H1 (cell line): Measurements from ENCODE around the gene MACROD1. TPM values are rescaled to one million over a fixed set of nuclear protein-coding genes. Genes with fewer than 3 reads are reported as not detected.
A peak's percentile ranks its signal among the peaks of the same experiment; 100 is the strongest.

ENCODE experiments used
- CTCF ChIA-PET: fragments of 300-600 bp; sonication (Branson Sonifier 250); formaldehyde crosslinking; loops from one replicate; lab custom pipeline; 2021; ENCODE audit not compliant: partially characterized antibody; lab: Charles Lee
- POLR2A ChIA-PET: fragments of 300-600 bp; sonication (Branson Sonifier 250); formaldehyde crosslinking; loops from one replicate; lab custom pipeline; 2021; ENCODE audit warnings: inconsistent platforms; ENCODE audit not compliant: partially characterized antibody; lab: Charles Lee
- DNase-seq, 2 experiments: peaks; one replicate each; pipeline versions ENCODE4 v3.0.0 to v3.0.0-alpha.2; 2010 to 2022; ENCODE audit warnings: low spot score in 2 of 2, low read depth in 1 of 2, mixed read lengths in 1 of 2
- FAIRE-seq: peaks from 2 replicates; lab custom pipeline; 2011; peaks lifted over from hg19 to GRCh38; lab: Jason Lieb, UNC
- H2AFZ ChIP-seq: 2 replicates; pipeline ENCODE4 v1.8.1; 2012; ENCODE audit warnings: low read length, inconsistent platforms
- H2AK5ac ChIP-seq: 2 replicates; pipeline ENCODE4 v1.6.1; 2013; ENCODE audit warnings: low read depth, low read length
- H2BK120ac ChIP-seq: replicated peaks from 2 replicates; pipeline ENCODE3; 2013; ENCODE audit warnings: low read depth, low read length, inconsistent platforms
- H2BK12ac ChIP-seq: 2 replicates; pipeline ENCODE4 v1.6.1; 2013; ENCODE audit warnings: low read depth, low read length
- H2BK15ac ChIP-seq: 2 replicates; pipeline ENCODE4 v1.6.1; 2013; ENCODE audit warnings: low read length
- H2BK20ac ChIP-seq: 2 replicates; pipeline ENCODE4 v1.6.1; 2013; ENCODE audit warnings: low read length
- H2BK5ac ChIP-seq: 2 replicates; pipeline ENCODE4 v1.6.1; 2013; ENCODE audit warnings: low read depth, low read length
- H3K14ac ChIP-seq: 2 replicates; pipeline ENCODE4 v1.6.1; 2013; ENCODE audit warnings: inconsistent platforms; ENCODE audit not compliant: insufficient read length
- H3K18ac ChIP-seq: 2 replicates; pipeline ENCODE4 v1.6.1; 2013; ENCODE audit warnings: low read length; ENCODE audit errors: extremely low read depth
- H3K23ac ChIP-seq: 2 replicates; pipeline ENCODE4 v1.6.1; 2013; ENCODE audit warnings: inconsistent platforms; ENCODE audit not compliant: insufficient read length
- H3K23me2 ChIP-seq: 2 replicates; pipeline ENCODE4 v1.6.1; 2013; ENCODE audit warnings: low read depth, low read length
- H3K27ac ChIP-seq: 2 replicates; pipeline ENCODE4 v1.6.1; 2011; ENCODE audit warnings: low read depth, low read length, inconsistent platforms
- H3K27me3 ChIP-seq, 4 experiments: replicated peaks in 1 of 4; 1 replicate in 1 of 4; 2 replicates in 3 of 4; pipeline versions ENCODE4 v1.6.1 to v1.8.1; 2011 to 2013; ENCODE audit warnings: low read length in 3 of 4, mild to moderate bottlenecking in 3 of 4, inconsistent platforms in 2 of 4, mixed read lengths in 2 of 4, moderate library complexity in 1 of 4; ENCODE audit not compliant: control insufficient read depth in 3 of 4, insufficient read depth in 3 of 4; ENCODE audit errors: extremely low read depth in 1 of 4
- H3K36me3 ChIP-seq, 4 experiments: 2 replicates each; pipeline versions ENCODE4 v1.6.1 to v1.8.1; 2011 to 2013; ENCODE audit warnings: mild to moderate bottlenecking in 4 of 4, low read length in 3 of 4, moderate library complexity in 2 of 4, control low read depth in 1 of 4, inconsistent platforms in 1 of 4; ENCODE audit not compliant: insufficient read depth in 4 of 4, control insufficient read depth in 2 of 4
- H3K4ac ChIP-seq: replicated peaks from 2 replicates; pipeline ENCODE3; 2013; ENCODE audit warnings: low read length, low read depth, mixed read lengths, inconsistent platforms; ENCODE audit not compliant: insufficient read length
- H3K4me1 ChIP-seq, 4 experiments: replicated peaks in 1 of 4; 1 replicate in 1 of 4; 2 replicates in 3 of 4; pipeline versions ENCODE4 v1.6.1 to v1.8.1; 2011 to 2013; ENCODE audit warnings: low read length in 3 of 4, inconsistent platforms in 2 of 4, mixed read lengths in 1 of 4; ENCODE audit not compliant: insufficient read depth in 4 of 4, control insufficient read depth in 3 of 4
- H3K4me2 ChIP-seq, 2 experiments: 2 replicates each; pipeline versions ENCODE4 v1.6.1 to v1.8.1; 2011 to 2013; ENCODE audit warnings: low read depth in 2 of 2, low read length in 2 of 2, control low read depth in 1 of 2, inconsistent platforms in 1 of 2, mild to moderate bottlenecking in 1 of 2; ENCODE audit not compliant: insufficient read depth in 1 of 2
- H3K4me3 ChIP-seq, 4 experiments: fragments of 200-600, 300-600 bp in 1 of 4; sonication (generic), shearing (Covaris generic), sonication (Bioruptor Twin) in 1 of 4; 2 replicates each; pipeline versions ENCODE4 v1.5.1 to v1.8.1; 2011 to 2016; ENCODE audit warnings: low read length in 4 of 4, low read depth in 3 of 4, control low read depth in 2 of 4, inconsistent platforms in 2 of 4, mild to moderate bottlenecking in 2 of 4, mixed read lengths in 1 of 4, moderate library complexity in 1 of 4; ENCODE audit not compliant: insufficient read depth in 2 of 4; ENCODE audit errors: extremely low read depth in 1 of 4
- H3K56ac ChIP-seq: replicated peaks from 2 replicates; pipeline ENCODE3; 2013; ENCODE audit warnings: low read depth, mild to moderate bottlenecking, mixed read lengths, low read length, inconsistent platforms; ENCODE audit not compliant: insufficient read length
- H3K79me1 ChIP-seq: 2 replicates; pipeline ENCODE4 v1.6.1; 2013; ENCODE audit warnings: low read depth, low read length, control low read depth
- H3K79me2 ChIP-seq, 2 experiments: 2 replicates each; pipeline versions ENCODE4 v1.6.1 to v1.8.1; 2012 to 2013; ENCODE audit warnings: low read length in 2 of 2, mild to moderate bottlenecking in 2 of 2, inconsistent platforms in 1 of 2; ENCODE audit not compliant: insufficient read depth in 2 of 2, control insufficient read depth in 1 of 2
- H3K9ac ChIP-seq, 4 experiments: replicated peaks in 1 of 4; 1 replicate in 1 of 4; 2 replicates in 3 of 4; pipeline versions ENCODE4 v1.6.1 to v1.8.1; 2011 to 2013; ENCODE audit warnings: low read depth in 3 of 4, low read length in 3 of 4, control low read depth in 2 of 4, mild to moderate bottlenecking in 2 of 4, moderate library complexity in 2 of 4, inconsistent platforms in 1 of 4; ENCODE audit errors: extremely low read depth in 1 of 4
- H3K9me3 ChIP-seq, 2 experiments: 2 replicates each; pipeline versions ENCODE4 v1.6.1 to v1.8.1; 2012 to 2013; ENCODE audit warnings: mild to moderate bottlenecking in 2 of 2, moderate library complexity in 2 of 2, control low read depth in 1 of 2, inconsistent platforms in 1 of 2, low read depth in 1 of 2, low read length in 1 of 2, mixed read lengths in 1 of 2; ENCODE audit not compliant: insufficient read depth in 2 of 2
- H4K20me1 ChIP-seq, 2 experiments: replicated peaks in 1 of 2; 2 replicates each; pipeline versions ENCODE3 to v1.8.1; 2011 to 2013; ENCODE audit warnings: inconsistent platforms in 2 of 2, low read length in 2 of 2, mild to moderate bottlenecking in 1 of 2; ENCODE audit not compliant: insufficient read depth in 2 of 2, control insufficient read depth in 1 of 2
- H4K5ac ChIP-seq: 2 replicates; pipeline ENCODE4 v1.6.1; 2013; ENCODE audit warnings: low read length, low read depth, mixed read lengths, inconsistent platforms; ENCODE audit not compliant: insufficient read length
- H4K8ac ChIP-seq: 2 replicates; pipeline ENCODE4 v1.8.0; 2013; ENCODE audit warnings: mild to moderate bottlenecking, moderate library complexity, low read length, inconsistent platforms; ENCODE audit not compliant: insufficient read depth; ENCODE audit errors: extremely low read depth
- H4K91ac ChIP-seq: replicated peaks from 2 replicates; pipeline ENCODE3; 2013; ENCODE audit warnings: low read length, mixed read lengths, inconsistent platforms; ENCODE audit not compliant: insufficient read length
- CBX8 ChIP-seq: fragments of 300-800, 300-1000 bp; sonication (generic); IDR thresholded peaks from 2 replicates; pipeline ENCODE4 v1.7.1; 2016; ENCODE audit warnings: low read depth, low read length, borderline replicate concordance
- CEBPB ChIP-seq: IDR thresholded peaks from 2 replicates; pipeline ENCODE4 v1.6.1; 2012; ENCODE audit warnings: low read depth, low read length
- FOSL1 ChIP-seq: IDR thresholded peaks from 2 replicates; pipeline ENCODE4 v1.6.1; 2011; ENCODE audit warnings: mild to moderate bottlenecking, low read depth, low read length, moderate library complexity; ENCODE audit not compliant: insufficient read depth
- KDM4A ChIP-seq: IDR thresholded peaks from one replicate; pipeline ENCODE4 v1.7.1; 2012; ENCODE audit warnings: low read depth, mild to moderate bottlenecking, moderate library complexity, low read length, inconsistent platforms; ENCODE audit not compliant: severe bottlenecking
- NRF1 ChIP-seq: IDR thresholded peaks from 2 replicates; pipeline ENCODE4 v1.6.1; 2011; ENCODE audit warnings: mild to moderate bottlenecking, low read depth, low read length, improper control_type of control experiment
- RFX5 ChIP-seq: IDR thresholded peaks from 2 replicates; pipeline ENCODE4 v1.6.1; 2011; ENCODE audit warnings: low read depth, low read length, improper control_type of control experiment, borderline replicate concordance
- RXRA ChIP-seq: IDR thresholded peaks from 2 replicates; pipeline ENCODE4 v1.6.1; 2011; ENCODE audit warnings: low read depth, mild to moderate bottlenecking, low read length, moderate library complexity; ENCODE audit not compliant: insufficient read depth
- SIRT6 ChIP-seq: IDR thresholded peaks from one replicate; pipeline ENCODE4 v1.7.1; 2012; ENCODE audit warnings: low read length, inconsistent platforms
- SP4 ChIP-seq: IDR thresholded peaks from 2 replicates; pipeline ENCODE4 v1.6.1; 2012; ENCODE audit warnings: low read length, inconsistent platforms
- TAF1 ChIP-seq: IDR thresholded peaks from 2 replicates; pipeline ENCODE4 v1.6.1; 2011; ENCODE audit warnings: mild to moderate bottlenecking, low read depth, low read length
- TEAD4 ChIP-seq: IDR thresholded peaks from 2 replicates; pipeline ENCODE4 v1.6.1; 2012; ENCODE audit warnings: low read depth, low read length, inconsistent platforms, mixed read lengths
- WGBS, 2 experiments: shearing (Covaris generic) in 1 of 2; methylation state at CpG; one replicate each; pipeline versions ENCODE4 v1.1.6 to v1.1.7; 2013 to 2015; ENCODE audit warnings: low lambda C conversion rate in 2 of 2, mixed read lengths in 2 of 2, inconsistent platforms in 1 of 2, low coverage in 1 of 2, missing lambda C conversion rate in 1 of 2; ENCODE audit not compliant: insufficient replicate concordance in 2 of 2, insufficient coverage in 1 of 2, insufficient read length in 1 of 2; ENCODE audit errors: extremely low coverage in 1 of 2, missing lambda C conversion rate in 1 of 2; 5-methylcytosine and 5-hydroxymethylcytosine counted together
- polyA plus RNA-seq, 7 experiments: library from polyadenylated mRNA; depleted of rRNA in 3 of 7; stranded (reverse) in 5 of 7; unstranded in 2 of 7; fragments of >200 nt in 5 of 7; fragments of 200-250 nt in 2 of 7; gene quantifications; 1 replicate in 5 of 7; 2 replicates in 1 of 7; 4 replicates in 1 of 7; pipeline versions ENCODE4 v1.2.1 to v1.2.3, GENCODE V29; 2011 to 2013; ENCODE audit warnings: missing spikeins in 2 of 7, mixed read lengths in 2 of 7
- total RNA-seq: library from RNA; stranded (reverse); fragmentation: NEBNext Ultra II Directional; extraction: Animal tissue kit (Norgen Biotek cat#: 25700); gene quantifications from 2 replicates; pipeline ENCODE4 v1.2.1, GENCODE V29; 2021
- TF ChIP-seq, protein P1 (sequence below): IDR thresholded peaks from 2 replicates; pipeline ENCODE4 v1.6.1; 2011; ENCODE audit warnings: low read length, improper control_type of control experiment
- TF ChIP-seq, protein P2 (sequence below): IDR thresholded peaks from 2 replicates; pipeline ENCODE4 v1.6.1; 2012; ENCODE audit warnings: inconsistent platforms

MACROD1 gene
- total and polyA plus RNA-seq, 2 of the 8 experiments (the other 6 are each of a cell fraction or from before 2014, with no cell fraction given): 19.5 to 34.1 TPM

DNA sequence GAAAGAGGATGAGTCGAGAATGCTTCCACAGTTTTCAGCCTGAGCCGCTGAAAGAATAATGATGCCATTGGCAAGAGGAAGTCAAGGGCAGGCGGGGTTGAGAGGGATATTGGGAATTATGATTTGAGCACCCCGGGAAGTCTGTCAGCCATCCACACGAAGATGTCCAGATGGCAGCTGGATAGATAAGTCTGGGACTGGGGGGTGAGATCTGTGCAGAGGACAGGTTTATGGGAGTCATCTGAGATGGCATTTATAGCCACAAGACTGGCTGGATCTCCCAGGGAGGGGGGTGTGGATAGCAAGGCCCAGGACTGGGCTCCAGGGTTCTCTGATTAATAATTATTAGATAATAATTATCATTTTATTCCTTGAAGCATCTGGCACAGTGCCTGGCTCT, 15.0 kb upstream of the MACROD1 start:
- H3K9ac ChIP-seq: no peak overlapping the region

More for the DNA sequence above, 15.0 kb upstream of the MACROD1 start:
- peaks cover 0 to 9% (median 3%) of the 10 kb centered on the region in 4 experiments; a peak in 6 of 7 replicates for H3K4me1 ChIP-seq
- H4K20me1 ChIP-seq: peaks cover 1 to 10% of the 10 kb centered on the region in 2 experiments
- H3K4me2 ChIP-seq: peak overlapping the region in 1 of 2 experiments; percentile 31; a peak in 1 of 4 replicates
- CTCF ChIA-PET: interaction anchor here (0.8 to 2.4 kb wide), 8 partner anchors 14 to 246 kb away, joined by 3 to 7 read pairs (median 4); partner anchors contain the start of gene FERMT3
- H2BK15ac ChIP-seq: no peak overlapping the region
- no peak overlapping the region for H4K91ac ChIP-seq
- no peak overlapping the region for H3K4me3 ChIP-seq
- no peak overlapping the region for H2BK5ac ChIP-seq
- no peak overlapping the region for H3K27ac ChIP-seq
- no peak overlapping the region for H4K8ac ChIP-seq
- no peak overlapping the region for H4K5ac ChIP-seq
- no peak overlapping the region for H2AFZ ChIP-seq
- H3K79me2 ChIP-seq: peaks cover 0 to 23% of the 10 kb centered on the region in 2 experiments; a peak in 2 of 4 replicates
- H3K27me3 ChIP-seq: no peaks in the 10 kb centered on the region
- no peak overlapping the region for H2AK5ac ChIP-seq
- TF ChIP-seq TEAD4 (no peak), CEBPB (no peak), SP4 (no peak), RXRA (no peak), RFX5 (no peak), KDM4A (no peak), SIRT6 (no peak), CBX8 (no peak), TAF1 (no peak), NRF1 (no peak), FOSL1 (no peak)
- TF ChIP-seq, protein P1, sequence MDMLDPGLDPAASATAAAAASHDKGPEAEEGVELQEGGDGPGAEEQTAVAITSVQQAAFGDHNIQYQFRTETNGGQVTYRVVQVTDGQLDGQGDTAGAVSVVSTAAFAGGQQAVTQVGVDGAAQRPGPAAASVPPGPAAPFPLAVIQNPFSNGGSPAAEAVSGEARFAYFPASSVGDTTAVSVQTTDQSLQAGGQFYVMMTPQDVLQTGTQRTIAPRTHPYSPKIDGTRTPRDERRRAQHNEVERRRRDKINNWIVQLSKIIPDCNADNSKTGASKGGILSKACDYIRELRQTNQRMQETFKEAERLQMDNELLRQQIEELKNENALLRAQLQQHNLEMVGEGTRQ: no peak
- TF ChIP-seq, protein P2, sequence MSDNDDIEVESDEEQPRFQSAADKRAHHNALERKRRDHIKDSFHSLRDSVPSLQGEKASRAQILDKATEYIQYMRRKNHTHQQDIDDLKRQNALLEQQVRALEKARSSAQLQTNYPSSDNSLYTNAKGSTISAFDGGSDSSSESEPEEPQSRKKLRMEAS: no peak
- TF ChIP-seq, all 59 proteins: peak for 0
- POLR2A ChIA-PET: interaction anchor here (0.6 to 9.7 kb wide), 10 partner anchors 10 to 183 kb away, joined by 3 to 48 read pairs (median 4); partner anchors contain the start of genes MACROD1, NUDT22 and TRPT1
- no peak overlapping the region for H3K56ac ChIP-seq
- no peaks in the 10 kb centered on the region; the same call in 1 of the 2 replicates for H3K79me1 ChIP-seq
- no peak overlapping the region for H3K14ac ChIP-seq
- no peak overlapping the region for H2BK120ac ChIP-seq
- no peak overlapping the region for H2BK12ac ChIP-seq
- 93% methylated on average over 5 of the region's 5 CpGs; no CpG with 5 or more reads in 1 of the 2 experiments for WGBS, 2 experiments
- H3K36me3 ChIP-seq: peaks cover 0 to 7% (median under 1%) of the 10 kb centered on the region in 4 experiments; a peak in 2 of 8 replicates
- FAIRE-seq: no peak
- H3K18ac ChIP-seq: no peak overlapping the region
- no peak for DNase-seq
- H3K9me3 ChIP-seq: no peaks in the 10 kb centered on the region
- peaks cover 6% of the 10 kb centered on the region for H3K23me2 ChIP-seq
- no peak overlapping the region for H2BK20ac ChIP-seq
- H3K23ac ChIP-seq: no peak overlapping the region
- no peak overlapping the region for H3K4ac ChIP-seq
